ENCODE measurements around the gene CCDC17. TPM values are rescaled to one million over a fixed set of nuclear protein-coding genes. Genes with fewer than 3 reads are reported as not detected.
A peak's percentile ranks its signal among the peaks of the same experiment; 100 is the strongest.

Gene CCDC17
- total RNA-seq, 1 donor from 2014 or later: 0.53 TPM

DNA sequence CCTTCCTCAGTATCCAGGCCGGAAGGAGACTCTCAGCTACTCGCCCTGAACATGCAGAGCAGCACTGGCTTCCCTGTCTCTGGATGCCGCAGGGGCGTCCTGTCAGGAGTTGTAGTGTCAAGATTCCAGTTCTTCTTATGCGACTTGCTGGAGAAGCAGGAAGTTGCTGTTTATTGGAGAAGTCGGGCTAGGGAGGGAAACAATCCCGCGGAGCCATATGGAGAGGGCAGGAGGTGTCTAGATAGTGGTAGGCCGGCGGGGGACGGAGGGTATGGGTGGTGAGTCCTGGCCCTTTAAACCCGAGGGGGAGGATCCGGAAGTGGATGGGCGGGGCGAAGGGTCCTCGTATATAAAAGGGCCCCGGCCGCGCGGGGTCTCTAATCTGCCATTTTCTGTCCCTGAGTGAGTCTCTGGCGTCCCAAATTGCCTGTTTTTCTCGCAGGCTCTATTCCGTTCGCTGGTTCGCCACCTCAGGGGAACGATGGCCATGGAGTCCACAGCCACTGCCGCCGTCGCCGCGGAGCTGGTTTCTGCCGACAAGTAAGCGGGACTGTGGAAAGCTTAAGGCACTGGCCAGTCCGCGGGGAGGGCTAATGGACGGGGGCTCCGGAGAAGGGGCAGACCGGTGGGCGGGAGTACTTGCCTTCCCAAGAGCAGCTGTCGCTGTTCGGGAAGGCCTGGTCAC lies 40.0 kb downstream of the CCDC17 start, which contains the start of gene NASP:
Gene NASP (plus strand): TSS at position 376 of the 685 bp plus-strand sequence. CDS start 106 bp downstream, at position 482.
- DNase-seq (ENCODE audit: low read depth, low spot score): peak; percentile 37

GRCh38 chr1:45583264-45583665 lies 40.6 kb downstream of the CCDC17 start:
- DNase-seq (ENCODE audit: low read depth, low spot score): peak; percentile 93

GRCh38 chr1:45574105-45574626 lies 49.7 kb downstream of the CCDC17 start:
- no peak for DNase-seq (ENCODE audit: low read depth, low spot score)

GRCh38 chr1:45573231-45573804 lies 50.5 kb downstream of the CCDC17 start:
- DNase-seq (ENCODE audit: low read depth, low spot score): no peak

- DNase-seq (ENCODE audit: low read depth, low spot score): no peak
Measured at GRCh38 chr1:45570631-45571030, 53.2 kb downstream of the CCDC17 start.

Other genes starting within 250 kb of the CCDC17 start
- 1.5 and 2.4 TPM in 2 replicates for gene TESK2, start 132.9 kb downstream of the CCDC17 start, total RNA-seq
- 0.59 and 0.60 TPM in 2 replicates for gene CCDC163, start 124.0 kb downstream of the CCDC17 start, total RNA-seq
- gene MMACHC, start 123.8 kb downstream of the CCDC17 start, total RNA-seq: 1.7 and 1.8 TPM in 2 replicates
- 764 and 880 TPM in 2 replicates for gene PRDX1, start 102.2 kb downstream of the CCDC17 start, total RNA-seq
- gene AKR1A1, start 73.2 kb downstream of the CCDC17 start, total RNA-seq: 154 and 172 TPM in 2 replicates
- 76.9 and 125 TPM in 2 replicates for gene NASP, start 40.0 kb downstream of the CCDC17 start, total RNA-seq
- gene GPBP1L1, start 62.5 kb upstream of the CCDC17 start, total RNA-seq: 70.4 and 87.6 TPM in 2 replicates
- gene TMEM69, start 64.1 kb upstream of the CCDC17 start, total RNA-seq: 14.7 and 17.9 TPM in 2 replicates
- gene IPP, start 126.6 kb upstream of the CCDC17 start, total RNA-seq: 6.5 and 6.6 TPM in 2 replicates
- 18.7 and 28.6 TPM in 2 replicates for gene MAST2, start 179.6 kb upstream of the CCDC17 start, total RNA-seq